Measurements from ENCODE around the gene ADAMTS5.

- TF ChIP-seq, protein P1, sequence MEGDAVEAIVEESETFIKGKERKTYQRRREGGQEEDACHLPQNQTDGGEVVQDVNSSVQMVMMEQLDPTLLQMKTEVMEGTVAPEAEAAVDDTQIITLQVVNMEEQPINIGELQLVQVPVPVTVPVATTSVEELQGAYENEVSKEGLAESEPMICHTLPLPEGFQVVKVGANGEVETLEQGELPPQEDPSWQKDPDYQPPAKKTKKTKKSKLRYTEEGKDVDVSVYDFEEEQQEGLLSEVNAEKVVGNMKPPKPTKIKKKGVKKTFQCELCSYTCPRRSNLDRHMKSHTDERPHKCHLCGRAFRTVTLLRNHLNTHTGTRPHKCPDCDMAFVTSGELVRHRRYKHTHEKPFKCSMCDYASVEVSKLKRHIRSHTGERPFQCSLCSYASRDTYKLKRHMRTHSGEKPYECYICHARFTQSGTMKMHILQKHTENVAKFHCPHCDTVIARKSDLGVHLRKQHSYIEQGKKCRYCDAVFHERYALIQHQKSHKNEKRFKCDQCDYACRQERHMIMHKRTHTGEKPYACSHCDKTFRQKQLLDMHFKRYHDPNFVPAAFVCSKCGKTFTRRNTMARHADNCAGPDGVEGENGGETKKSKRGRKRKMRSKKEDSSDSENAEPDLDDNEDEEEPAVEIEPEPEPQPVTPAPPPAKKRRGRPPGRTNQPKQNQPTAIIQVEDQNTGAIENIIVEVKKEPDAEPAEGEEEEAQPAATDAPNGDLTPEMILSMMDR (IDR thresholded peaks at IDR 0.05 in 4 of 5, conservative IDR thresholded peaks at IDR 0.05 in 1 of 5) = no peak
- TF ChIP-seq POLR2A (IDR thresholded peaks at IDR 0.05) = no peak
Observed at GRCh38 chr21:26941421-26941820, 25.5 kb downstream of the ADAMTS5 start.
